NOMO-1 (cell line): ENCODE measurements around the gene TPH1.
"Not testable (repeated sequence)": the region's sequence is repeated elsewhere in the genome, so short reads cannot be mapped to it uniquely, and the experiment has no call there.

ENCODE experiments used
- DNase-seq, 2 experiments: peaks; one replicate each; lab custom pipeline; 2025; ENCODE audit not compliant: unreplicated experiment in 2 of 2; lab: John Stamatoyannopoulos, UW

The TPH1 gene

DNA sequence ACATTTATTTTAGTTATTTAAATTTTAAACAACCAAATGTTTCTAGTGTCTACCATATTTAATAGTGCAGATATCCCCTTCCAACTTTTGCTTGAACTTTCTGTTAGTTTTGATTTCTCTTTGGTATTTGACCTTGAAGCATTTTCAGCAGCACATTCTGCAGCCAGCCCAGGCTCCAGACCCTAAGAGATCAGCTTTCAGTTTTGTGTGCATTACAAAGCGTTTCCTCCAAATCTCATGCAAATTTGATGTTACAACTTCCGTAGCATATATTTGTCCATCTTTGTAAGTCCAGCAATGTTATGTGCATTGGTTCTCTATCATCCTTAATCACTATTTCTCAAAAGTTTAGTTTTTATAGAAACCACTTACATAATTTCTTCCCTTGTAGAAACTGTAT is 18.6 kb downstream of the TPH1 start:
- no peak for DNase-seq

GRCh38 chr11:18022419-18022818 is 23.6 kb downstream of the TPH1 start:
- DNase-seq: no peak

DNA sequence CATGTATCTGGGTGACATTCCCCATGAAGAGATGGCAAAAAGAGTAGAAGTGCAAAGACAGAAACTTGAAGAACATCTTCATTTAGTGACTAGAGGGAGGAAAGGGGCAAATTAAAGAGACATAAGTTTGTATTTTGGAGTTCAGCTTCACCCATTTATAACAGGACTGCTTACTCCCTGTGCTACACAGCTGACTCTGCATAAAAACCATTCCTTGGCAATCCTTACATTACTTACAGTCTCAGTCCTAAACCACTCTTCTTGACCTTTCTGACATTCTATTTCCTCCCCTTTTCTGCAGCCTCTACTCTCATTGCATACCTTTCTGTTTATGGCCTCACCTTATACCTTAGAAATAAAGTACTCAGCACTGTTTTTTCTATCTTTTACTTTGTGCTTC is 26.4 kb downstream of the TPH1 start:
- no peak for DNase-seq

DNA sequence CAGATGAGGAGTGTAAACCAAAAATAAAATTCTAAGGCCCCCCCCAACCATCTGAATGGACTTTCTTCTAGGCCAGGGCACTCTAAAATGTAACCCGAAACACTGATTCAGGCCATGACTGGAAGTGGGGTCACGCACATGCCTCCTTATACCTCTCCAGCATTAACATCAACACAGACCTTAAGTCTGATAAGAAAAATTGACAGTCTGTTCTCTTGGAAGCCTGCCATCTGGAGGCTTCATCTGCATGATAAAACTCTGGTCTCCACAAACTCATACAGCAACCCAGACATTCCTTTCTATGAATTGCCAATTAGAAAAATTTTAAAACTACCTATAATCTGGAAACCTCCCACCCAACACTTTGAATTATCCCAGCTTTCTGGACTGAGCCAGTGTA is 29.3 kb downstream of the TPH1 start:
- no peak for DNase-seq

GRCh38 chr11:18014876-18015275 is 31.2 kb downstream of the TPH1 start:
- DNase-seq: no peak

DNA sequence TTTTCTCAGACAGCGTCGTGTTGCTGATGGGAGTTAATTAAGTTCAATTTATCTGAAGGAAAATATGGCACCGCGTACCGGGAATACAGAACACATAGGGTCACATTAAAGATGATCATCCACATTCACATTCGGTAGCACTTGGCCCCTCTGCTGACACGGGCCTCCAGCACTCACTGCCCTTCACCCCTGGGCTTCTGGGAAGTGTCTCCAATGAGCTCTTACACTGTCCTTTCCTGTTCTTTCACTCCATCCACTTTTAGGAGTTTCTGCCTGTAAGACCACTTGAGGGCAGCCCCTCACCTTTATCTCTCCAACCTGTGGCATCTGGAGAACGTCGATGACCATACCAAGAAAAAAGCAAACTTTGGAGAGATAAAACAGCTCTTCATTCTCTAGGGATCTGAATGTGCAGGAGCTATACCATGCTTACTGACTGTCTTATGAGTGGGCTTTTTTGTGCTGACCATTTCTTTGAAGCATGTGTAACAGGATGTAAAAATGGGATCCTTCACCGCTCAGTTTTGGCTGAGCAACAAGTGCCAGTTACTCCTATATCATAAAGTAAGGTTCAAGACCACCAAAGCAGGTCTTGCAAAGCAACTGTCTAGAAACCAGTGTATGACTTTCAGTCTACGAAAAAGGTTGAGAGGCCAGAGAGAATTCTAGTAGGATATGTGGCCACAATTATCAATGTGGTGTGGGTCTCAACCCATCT is 32.1 kb downstream of the TPH1 start:
- peak in 1 of 2 experiments; percentile 33 for DNase-seq

DNA sequence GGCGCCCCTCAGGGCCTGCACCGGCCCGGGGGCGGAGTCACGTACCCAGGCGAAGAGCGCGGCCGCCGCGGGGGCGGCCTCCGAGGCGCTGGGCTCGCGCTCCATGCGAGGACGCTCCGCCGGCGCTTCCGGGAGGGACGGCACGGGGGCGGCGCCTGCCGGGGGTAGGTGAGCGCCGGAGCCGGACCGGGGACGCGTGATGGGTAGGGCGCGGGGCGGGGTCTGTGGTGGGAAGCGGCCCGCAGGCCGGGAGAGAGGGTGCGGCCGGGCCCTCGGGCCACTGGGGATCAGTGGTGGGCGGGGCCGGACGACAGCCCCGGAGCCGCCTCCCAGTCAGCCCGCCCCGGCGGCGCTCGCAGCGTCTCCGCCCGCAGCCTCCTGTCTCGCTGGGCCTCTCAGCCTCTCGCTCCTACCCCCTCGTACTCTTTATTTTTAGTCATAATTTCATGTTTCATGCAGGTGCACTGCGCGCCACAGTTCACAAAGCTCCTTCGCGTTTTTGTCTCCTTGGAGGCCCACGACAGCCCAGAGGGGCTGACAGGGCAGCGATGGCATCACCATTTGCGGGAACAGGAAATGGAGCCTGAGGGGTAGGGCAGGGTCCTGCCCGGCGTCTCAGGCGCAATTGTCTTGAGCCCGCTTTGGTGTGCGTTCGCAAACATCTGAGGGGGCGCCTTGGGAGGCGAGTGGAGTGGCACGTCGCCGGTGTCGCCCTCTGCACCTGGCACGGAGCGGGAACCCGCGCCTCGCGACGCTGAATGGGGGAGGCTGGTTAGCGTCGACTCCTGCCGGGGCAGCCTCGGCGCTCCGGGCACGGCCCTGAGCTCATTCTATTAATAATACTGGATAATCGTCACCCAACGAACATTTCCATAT is 32.9 kb downstream of the TPH1 start, which contains the start of gene SERGEF:
Gene SERGEF (minus strand): TSS at position 142 of the 876 bp plus-strand sequence. CDS start 37 bp downstream, at position 105.
- DNase-seq: peak; percentile 85 to 95

DNA sequence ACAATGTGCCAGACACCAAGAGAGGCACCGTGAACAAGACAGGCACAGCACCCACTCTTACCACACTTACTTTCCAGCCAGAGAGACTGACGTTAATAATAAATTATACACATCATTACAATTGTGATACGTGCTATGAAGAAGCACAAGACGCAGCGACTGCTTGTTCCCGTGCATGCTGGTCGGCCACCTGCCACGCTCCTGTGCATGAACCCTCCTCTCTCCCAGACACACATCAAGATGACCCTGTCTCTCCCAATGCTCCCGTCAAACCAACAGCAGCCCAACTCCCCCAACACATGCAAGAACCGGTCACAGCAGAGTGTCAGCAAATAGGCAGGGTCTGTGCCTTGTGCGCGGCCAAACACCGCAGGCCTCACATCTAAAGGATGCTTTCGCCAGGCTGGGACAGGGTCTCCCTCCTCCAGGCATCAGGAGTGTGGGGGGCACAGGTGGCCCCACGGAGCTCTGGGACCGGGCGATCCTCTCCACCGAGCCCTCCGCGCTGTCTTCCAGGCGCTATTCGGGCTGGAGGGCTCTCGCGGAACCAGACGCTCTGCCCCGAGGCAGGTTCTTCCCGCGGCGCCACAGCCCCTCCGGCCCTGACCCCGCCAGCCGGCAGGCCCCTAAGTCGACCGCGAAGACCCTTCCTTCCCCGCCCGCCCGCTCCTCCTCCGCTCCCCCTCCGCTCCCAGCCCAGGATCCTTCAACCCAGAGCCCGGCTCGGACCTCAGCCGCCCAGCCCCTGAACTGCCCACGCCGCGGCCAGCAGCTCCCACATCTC is 33.8 kb downstream of the TPH1 start:
- no peak for DNase-seq

DNA sequence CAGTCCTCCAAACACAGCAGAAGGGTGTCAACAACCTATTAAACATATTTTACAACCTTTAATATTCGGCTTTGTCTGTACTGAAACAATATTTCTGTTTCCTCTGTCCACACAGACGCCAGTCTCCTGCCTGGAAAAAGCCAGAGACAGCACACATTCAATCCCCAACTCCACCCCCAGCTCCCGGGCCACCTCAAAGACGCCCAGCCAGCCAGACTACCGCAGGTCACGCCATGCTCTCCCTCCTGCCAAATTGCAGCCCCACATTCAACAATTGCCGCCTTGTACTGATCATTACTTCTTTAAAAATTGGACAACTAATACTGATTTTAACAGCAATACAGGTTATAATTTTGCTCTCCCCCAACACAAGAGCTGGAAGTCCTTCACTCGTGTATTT is 34.4 kb downstream of the TPH1 start:
- no peak for DNase-seq

- no peak for DNase-seq
Measured at GRCh38 chr11:18010977-18011586, 35.0 kb downstream of the TPH1 start.

- no peak for DNase-seq
Measured at GRCh38 chr11:18010121-18010670, 35.9 kb downstream of the TPH1 start.

DNA sequence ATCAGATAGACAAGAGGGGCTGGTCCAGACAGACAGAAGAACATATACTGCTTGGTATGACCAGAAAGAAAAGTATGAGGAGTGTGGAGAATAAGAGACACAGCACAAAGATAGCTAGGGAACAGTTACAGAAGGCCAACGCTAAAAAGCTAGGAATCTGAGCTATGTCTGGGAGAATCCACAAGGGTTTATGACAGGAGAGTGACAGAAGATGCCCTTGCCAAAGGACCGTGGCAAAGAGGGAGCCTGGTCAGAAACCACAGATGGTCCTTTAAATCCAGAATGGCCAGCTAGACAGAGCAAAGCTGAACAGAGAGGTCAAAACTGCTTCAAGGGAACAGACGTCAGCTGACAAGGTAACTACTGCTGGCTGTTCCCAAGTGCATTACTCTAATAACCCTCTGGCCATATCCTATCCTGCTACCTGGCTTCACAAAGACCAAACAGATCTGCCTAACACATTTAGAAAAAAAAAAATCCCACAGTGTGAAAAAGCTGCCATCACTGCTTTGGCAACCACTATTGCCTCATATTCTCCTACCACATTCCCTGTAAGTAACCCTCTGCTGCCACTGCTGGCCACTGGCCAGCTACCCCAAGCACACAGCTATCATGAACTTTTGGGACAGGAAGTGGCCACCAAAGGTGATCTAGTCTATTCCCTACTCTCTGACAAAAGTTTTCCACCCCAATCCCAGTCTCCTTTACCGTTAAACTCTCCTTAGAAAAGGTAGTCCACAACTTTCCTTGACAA is 40.5 kb downstream of the TPH1 start:
- DNase-seq: no peak

DNA sequence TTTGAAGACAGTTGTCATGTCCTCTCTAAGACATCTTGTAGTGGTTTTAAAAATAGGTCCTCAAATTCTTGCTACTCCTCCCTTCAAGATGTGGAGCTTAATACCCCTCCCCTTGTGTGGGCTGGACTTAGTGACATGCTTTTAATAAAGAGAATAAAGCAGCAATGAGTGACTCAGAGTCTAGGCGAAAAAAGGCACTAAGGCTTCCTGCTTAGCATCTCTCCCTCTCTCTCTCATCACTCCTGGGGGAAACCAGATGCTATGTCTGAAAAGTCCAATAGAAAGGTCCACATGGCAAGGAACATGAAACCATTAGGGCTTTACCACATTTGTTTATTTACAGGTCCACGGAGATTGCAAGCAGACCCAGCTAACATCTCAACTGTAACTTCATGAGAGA is 44.9 kb downstream of the TPH1 start:
- DNase-seq: no peak

GRCh38 chr11:18000760-18001159 is 45.3 kb downstream of the TPH1 start:
- DNase-seq: no peak

GRCh38 chr11:18000128-18000527 is 45.9 kb downstream of the TPH1 start:
- not testable (repeated sequence) for DNase-seq
